Measurements from ENCODE around the gene C19orf38.
"Not testable (repeated sequence)": the region's sequence is repeated elsewhere in the genome, so short reads cannot be mapped to it uniquely, and the experiment has no call there.

C19orf38 gene

DNA sequence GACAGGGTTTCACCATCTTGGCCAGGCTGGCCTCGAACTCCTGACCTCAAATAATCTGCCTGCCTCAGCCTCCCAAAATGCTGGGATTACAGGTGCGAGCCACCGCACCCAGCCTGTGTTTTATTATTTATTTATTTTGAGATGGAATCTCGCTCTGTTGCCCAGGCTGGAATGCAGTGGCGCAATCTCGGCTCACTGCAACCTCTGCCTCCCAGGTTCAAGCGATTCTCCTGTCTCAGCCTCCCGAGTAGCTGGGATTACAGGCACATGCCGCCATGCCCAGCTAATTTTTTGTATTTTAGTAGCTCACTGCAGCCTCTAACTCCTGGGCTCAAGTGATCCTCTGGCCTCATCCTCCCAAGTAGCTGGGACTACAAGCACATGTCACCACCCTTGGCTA is 29.4 kb downstream of the C19orf38 start:
- DNase-seq = not testable (repeated sequence)

DNA sequence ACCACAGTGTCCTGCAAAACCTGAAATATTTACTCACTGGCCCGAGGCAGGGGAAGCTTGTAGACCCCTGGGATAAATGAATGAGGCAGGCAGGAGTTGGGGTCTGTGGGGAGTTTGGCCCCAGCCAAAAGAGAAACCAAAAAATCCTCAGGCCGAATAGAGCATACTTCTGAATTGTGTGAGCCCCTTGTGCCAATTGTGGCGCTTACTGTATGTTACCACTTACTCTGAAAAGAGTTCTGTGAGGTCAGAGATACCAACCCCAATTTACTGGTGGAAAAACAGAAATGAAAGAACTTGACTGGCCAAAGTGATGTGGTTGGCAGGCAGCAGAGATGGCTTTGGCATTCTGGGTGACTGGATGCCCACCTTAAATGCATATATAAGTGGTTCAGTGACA is 30.0 kb downstream of the C19orf38 start:
- no peak for DNase-seq

DNA sequence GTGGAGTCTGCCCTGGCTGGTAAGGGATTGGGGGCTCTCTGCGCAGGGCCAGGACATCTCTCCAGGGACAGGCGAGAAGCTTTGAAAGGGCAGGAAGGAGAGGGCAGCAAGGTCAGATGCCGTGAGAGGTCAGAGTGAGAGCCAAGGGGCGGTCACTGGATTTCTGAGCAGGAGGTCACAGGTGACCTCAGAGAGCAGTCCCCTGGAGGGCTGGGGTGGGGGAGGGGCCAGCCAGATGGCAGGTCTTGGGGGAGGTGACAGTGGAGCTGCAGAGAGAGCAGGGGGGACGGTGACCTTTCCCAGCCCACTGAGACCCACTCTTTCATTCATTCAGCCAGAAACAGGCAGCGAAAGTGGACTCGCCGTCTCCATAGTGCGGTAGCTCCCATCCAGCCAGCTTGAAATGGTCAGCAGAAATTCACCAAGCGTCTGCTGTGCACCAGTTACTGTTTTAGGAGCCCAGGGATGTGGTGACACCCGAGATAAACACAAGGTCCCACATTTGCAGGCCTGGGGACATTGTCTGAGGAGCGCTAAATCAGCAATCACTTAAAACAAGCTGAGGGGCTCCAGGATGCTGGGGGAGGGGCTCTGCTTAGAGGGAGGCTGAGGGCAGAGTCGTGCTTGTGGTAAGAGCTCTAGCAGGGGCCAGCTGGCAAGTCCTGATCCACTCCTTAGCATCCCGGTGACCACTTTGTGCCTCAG is 33.3 kb downstream of the C19orf38 start:
- DNase-seq = no peak

DNA sequence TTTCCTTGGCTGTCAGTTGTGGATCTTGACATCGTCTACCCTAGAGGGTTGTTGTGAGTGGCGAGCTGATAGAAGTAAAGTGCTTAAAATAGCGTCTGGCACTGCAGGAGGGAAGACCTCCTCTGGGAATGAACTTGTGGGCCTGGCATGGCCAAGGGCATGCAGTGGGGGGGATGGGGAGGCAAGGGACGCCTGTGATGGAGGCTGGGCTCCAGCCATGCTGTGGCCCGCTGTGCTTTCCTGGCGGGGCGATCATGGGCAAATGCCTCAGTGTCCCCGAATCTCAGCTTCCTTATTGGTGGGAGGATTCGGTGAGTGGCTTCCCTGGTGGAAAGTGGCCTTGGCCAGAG is 33.9 kb downstream of the C19orf38 start:
- no peak for DNase-seq

DNA sequence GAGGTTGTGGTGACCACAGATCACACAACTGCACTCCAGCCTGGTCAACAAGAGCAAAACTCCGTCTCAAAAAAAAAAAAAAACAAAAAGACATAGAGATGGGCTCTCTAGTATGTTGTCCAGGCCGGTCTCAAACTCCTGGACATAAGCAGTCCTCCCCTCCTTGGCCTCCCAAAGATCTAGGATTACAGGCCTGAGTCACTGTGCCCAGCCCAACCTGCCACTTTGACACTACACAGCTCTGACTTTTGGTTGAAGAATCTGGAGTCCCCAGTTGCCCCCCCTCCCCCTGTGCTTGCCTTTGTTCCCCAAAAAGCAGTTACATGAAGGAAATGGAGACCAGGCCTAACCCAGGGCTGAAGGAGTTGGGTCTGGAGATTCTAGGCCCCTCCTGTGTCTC is 36.1 kb downstream of the C19orf38 start:
- no peak for DNase-seq

DNA sequence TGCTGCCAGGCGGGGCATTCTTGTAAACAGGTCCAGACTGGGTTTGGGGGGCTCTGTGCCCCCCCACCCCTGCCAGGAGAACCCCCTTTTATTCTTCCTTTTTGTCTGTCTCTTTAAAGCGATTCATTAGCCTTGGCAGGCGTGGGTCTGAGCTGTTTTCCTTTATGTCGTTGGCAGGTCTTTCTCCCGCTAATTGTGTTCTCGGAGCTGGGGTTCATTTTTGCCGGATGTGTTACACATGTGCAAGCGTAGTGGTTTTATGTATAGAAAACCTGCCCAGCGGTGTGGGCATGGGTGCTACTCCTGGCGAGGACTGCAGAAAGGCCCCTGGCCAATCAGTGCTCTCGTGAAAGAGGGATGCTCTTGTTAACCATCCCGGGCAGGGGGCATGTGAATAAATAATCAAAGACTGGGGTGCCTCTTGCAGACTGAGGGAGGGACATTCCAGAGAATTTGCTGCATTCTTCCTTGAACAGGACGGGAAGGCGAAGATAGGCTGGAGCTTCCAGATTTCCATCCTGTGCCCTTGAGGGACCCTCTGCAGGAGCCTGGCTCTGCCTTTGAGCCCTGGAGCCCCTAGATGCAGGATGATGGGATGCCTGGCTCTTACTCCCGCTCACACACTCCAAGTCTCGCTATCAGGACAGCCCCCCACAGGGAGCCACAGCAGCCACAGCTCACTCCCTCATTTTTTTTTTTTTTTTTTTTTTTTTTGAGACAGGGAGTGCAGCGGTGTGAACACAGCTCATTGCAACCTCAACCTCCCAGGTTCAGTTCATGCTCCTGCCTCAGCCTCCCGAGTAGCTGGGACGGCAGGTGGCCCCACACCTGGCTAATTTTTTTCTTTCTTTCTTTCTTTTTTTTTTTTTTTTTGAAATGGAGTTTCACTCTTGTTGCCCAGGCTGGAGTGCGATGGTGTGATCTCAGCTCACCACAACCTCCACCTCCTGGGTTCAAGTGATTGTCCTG is 37.3 kb downstream of the C19orf38 start:
- DNase-seq = no peak

DNA sequence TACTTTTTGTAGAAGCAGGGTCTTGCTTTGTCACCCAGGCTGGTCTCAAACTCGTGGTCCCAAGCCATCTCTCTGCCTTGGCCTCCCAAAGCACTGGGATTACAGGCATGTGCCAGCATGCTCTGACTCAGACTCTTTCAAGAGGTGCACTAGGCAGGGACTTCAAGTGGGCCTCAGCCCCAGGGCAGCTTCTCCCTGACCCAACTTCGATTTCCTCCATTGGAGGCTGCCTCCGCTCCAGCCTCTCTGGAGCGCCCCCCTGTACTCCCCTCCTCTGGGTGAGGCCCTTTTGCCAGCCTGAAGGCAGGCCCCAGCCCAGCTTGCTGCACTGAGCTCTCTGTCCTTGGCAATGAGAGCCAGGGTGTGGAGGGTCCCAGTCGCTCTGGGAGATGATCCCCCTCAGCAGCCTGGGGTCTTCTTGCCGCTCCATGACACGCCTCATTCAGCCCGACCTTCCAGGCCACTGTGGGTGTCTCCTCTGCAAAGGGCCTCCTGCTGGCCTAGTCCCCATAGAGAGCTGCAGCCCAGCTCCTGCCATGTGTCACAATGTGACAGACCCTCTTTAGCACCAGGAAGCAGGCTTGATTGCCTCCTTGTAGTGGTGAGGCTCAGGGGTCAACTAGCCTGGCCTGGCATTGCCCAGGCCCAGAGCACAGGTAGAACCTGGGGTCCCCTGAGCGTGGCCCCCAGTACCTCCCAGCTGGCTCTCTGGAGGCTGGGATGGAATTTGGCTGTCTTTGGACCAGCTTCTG is 39.6 kb downstream of the C19orf38 start:
- no peak for DNase-seq

DNA sequence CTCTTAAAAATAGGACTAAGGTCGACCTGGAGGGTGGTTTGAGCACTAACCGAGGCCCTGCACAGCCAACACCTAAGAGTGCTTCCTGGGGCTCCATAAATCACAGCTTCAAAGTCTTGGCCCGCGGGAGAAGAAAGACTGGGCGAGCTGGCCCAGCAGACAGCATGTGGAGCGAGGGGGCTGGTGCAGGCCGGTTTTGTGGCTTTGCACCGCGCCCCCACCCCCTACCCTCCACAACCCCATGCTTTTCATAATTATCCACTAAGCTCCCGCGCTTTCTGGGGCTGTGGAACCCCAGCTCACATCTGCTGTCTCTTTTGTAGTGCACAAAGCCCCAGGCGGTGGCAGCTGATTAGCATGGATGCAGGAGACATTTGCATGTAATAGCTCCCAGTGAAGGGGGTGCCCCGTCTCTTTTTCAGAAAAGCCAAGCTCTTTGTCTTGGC is 40.2 kb downstream of the C19orf38 start:
- no peak for DNase-seq

DNA sequence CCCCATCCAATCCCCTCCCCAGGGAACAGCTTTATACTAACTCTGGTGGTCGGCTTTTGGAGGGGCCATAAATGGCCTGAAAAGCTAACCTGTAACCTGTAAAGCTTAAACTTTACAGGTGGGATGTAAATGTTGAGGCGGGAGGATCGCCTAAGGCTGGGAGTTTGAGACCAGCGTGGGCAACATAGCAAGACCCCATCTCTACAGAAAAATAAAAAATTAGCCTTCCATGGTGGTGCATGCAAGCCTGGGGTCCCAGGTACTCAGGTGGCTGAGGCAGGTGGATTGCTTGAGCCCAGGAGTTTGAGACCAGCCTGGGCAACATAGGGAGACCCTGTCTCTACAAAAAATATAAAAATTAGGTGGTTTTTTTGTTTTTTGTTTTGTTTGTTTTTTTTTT is 41.7 kb downstream of the C19orf38 start:
- no peak for DNase-seq

DNA sequence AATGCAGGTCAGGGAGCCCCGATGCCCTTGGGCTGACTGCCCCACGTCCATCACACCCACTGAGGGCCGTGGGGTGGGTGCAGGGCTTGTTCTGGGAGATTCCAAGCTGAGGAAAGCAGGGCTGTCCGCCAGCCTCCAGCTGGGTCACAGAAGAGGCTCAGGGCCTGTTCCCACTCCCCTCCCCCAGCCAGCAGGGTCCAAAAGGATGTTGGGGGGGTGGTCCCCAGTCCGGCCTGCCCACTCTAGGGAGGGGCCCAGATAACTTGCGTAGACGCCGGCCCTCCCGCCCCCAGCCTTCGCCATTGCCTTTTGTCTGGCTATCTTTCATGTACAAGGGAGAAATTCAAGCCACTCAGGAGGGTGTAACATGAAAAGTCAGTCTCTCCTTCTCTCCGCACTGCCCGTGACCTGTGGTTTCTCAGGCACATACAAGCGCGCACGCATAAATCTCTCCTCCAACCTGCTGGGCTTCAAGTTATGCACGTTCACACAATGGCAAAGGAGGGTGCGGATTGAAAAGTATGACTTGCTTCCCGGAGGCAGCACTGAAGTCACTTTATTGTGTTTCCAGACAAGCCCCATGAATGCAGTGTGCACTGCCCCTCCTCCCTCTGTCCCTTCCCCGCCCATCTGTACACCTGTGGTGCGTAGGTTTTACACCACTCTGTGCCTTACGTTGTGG is 43.3 kb downstream of the C19orf38 start:
- no peak for DNase-seq

DNA sequence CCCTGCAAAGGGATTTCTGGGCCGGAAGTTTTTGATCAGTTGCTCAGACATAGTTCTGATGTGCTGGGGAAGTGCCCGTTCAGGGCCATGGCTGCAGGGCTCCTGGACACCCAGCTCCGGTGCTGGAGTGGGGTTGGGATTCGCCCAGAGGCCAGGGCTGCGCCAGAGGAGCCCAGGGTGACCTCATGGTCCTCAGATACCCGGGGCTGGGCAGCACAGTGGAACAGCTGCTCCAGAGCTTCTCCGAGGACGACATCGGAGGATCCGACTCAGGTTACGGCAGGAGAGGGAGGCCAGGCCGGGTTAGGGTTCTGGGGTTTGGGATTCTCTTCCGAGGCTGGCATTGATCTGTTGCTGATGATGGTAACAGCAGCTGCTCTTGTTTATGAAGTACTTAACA is 44.0 kb downstream of the C19orf38 start:
- no peak for DNase-seq

DNA sequence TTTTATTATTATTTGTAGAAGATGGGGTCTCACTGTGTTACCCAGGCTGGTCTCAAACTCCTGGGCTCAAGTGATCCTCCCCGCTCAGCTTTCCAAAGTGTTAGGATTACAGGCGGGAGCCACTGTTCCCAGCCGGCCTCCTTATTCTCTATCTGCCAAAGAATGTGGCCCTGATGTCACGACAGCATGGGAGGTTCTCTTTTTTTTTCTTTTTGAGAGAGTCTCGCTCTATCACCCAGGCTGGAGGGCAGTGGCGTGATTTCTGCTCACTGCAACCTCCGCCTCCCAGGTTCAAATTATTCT is 46.6 kb downstream of the C19orf38 start:
- DNase-seq = no peak

DNA sequence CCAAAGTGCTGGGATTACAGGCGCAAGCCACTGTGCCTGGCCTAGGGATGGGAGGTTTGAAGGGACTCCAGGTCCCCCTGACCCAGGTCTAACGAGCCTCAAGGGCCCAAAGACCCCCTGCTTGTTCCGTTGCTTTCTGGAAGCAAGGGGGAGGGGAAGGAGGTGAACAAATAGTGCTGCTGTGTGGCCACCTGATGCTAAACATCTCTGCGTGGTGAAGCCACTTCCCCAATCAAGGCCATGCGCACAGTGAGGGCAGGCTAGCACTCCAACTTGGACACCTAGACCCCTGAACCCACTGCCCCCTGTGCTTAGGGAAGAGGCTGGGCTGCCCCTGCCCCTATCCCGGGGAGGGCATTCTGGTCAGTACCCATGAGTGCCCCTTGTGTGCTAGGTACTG is 47.1 kb downstream of the C19orf38 start:
- no peak for DNase-seq

DNA sequence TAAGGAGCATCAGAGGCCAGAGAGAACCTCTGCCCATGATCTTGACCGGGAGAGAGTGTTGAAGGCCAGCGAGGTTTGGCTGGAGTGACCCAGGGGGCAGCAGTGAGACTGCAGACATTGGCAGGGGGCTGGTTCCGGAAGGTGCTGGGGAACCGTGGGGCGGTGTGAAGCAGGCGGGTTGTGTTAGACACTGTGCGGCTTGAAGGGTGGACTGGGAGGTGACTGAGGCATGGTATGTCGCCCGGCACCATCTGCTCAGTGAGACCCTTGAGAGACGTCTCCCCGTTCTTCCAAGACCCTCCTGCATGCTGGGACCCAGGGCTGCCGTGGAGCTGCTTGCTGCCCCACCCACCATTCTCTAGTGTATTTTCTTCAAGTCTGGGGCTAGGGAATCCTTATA is 47.7 kb downstream of the C19orf38 start:
- DNase-seq = no peak

DNA sequence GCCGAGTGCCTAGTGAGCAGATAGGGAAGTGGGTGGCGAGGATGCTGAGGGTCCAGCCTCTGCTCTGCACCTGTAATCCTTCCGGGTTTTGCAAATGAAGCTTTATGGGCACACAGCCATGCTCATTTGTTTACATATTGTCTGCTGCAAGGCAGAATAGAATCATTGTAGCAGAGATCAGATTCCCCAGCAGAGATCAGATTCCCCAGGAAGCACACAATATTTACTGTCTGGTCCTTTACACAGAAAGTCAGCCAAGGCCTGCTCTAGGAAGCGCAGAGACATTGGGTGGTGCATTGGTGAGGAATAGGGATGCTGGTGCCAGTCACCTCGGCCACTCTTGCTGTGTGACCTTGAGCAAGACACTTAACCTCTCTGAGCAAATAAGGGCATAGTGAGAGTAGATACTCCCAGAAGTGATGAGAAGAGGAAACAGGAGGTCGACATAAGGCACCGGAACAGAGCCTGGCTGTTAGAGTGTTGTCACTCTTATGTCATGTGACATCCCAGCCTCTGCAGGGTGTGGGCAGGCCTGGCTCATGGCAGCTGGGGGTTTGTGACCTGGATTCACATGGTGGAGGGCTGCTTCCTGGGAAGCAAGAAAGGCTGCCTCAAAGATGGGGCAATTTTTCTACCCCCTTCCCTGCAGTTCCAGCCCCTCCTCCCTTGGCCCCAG is 48.8 kb downstream of the C19orf38 start:
- DNase-seq = no peak

DNA sequence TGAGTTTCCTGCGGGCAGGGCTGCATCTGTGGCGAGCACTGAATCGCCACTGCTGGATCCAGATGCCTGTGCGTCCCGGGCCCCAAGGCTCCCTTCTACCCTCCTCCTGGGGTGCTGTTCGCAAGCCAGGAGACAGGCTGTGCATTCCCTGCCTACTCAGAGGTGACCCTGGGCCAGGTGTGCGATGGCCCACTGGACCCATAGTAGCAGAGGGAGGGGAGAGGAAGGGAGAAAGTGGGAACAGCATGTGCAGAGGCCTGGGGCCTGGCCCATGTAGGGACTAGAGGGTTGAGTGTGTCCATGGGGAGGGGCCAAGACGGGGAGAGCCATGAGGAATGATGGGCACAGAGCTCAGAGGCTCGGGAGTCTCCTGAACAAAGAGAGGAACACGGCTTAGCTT is 50.4 kb downstream of the C19orf38 start:
- DNase-seq = no peak

DNA sequence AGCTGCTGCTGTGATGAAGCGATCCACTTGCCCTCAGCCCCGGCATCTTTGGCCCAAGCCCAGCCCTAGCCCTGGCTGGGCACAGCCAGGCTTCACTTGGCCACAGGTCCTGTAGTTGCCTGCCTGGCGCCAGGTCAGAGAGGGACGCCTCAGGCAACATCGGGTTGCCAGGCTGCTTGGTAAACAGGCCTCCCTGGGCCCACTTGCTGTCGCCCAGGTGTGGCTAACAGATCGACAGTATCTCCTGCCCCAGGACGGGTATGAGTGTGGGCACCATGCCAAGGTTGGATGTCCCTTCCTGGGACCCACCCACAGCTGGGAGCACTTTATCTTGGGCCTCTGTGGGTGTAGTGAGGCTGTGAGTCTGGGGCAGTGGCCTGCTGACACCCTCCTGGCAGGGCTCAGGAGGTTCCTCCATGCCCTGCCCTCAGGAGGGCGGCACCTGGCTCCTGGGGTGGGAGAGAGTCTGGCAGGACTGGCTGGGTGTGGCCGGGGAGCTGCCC is 51.0 kb downstream of the C19orf38 start:
- DNase-seq = no peak

DNA sequence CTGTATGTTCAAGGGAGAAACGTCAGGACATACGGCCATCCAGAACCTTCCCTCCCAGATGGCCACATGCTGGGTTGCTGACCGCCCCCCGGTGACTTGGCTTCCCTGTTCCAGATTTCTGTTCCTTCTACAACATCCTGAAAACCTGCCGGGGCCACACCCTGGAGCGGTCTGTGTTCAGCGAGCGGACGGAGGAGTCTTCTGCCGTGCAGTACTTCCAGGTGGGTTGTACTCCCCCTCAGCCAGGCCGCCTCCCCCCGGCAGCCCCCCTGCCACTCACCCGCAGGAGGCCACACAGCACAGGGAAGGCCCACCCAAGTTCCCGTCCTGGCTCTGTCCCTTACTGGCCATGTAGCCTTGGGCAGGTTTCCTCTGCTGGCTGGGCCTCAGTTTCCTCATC is 59.7 kb downstream of the C19orf38 start:
- DNase-seq = no peak

DNA sequence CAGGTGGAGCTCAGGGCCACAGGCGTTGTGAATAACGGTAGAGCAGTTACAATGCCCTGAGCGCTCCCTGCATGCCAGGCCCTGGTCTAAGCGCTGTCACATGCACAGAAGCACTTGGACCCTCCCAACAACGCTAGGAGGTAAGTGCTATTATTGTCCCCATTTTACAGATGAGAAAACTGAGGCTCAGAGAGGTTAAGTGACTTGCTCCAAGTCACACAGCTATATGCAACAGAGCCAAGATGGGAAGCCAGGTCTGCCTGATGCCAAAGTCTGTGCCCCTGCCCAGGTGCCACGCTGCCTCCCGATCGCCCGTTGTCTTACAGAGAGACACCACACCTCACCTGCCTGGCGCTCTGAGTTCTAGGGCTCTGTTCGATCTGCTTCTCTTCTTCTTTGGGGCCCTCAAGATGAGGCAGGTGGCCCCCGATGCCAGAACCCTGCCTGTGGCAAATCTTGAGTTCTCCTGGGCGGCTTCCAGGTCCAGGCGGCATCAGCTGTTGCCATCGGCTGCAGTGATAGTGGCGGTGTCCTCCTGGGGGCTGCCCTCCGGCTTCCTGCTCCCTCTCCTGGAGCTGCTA is 60.3 kb downstream of the C19orf38 start:
- DNase-seq = no peak

DNA sequence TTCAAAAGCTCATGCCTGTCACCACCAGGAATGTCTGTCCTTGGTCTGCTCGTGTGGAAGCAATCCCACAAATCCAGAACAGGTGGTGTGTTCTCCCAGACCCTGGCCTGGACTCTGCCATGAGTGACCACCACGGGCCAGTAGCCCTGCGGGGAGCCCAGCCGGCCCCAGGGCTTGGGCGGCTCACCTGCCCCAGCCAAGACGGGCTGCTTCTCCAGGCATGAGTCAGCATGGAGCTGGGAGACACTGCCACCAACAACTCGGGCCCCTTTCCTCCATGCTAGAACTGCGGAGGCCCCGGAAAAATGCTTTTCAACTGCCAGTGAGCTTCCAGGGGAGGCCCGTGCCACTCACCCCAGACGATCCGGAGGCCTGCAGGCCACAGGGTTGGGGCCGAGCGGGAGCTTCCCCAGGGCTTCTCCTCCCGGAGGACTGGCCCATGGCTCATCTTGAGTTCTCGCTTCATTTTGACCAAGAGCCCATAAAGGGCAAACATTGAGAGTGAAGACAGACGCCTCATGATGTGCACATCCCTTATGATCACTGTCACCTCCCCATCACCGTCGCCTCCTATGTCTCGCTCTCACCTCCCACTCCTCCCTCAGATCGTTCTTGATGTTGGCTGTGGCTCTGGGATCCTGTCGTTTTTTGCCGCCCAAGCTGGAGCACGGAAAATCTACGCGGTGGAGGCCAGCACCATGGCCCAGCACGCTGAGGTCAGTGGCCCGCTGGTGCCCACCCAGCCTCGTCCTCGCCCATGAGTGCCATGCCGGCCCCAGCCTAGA is 63.6 kb downstream of the C19orf38 start:
- no peak for DNase-seq

DNA sequence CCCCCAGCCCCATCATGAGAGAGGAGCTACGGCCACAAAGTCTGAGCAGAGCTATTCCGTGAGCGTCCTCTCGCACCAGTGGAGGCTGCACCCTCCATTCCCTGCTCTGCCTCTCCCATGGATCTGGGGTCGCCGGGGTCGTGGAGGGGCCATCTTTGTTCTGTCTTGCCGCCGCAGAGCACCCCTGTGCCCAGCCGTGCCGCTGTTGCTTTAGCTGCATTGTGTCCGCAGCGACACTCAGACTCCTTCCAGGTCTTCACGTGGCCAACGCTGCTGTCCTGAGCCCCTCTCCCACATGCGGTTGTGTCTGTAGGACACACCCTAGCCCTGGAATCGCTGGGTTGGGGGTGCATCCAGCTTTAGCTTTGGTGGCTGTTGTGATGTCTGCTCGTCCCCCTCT is 64.4 kb downstream of the C19orf38 start:
- DNase-seq = no peak

All from kidney glomerular epithelial cell (primary cell).